Hindlimb muscle (tissue), 1 donor: ENCODE results near the gene SOCS6. TPM values are rescaled to one million over a fixed set of nuclear protein-coding genes. Genes with fewer than 3 reads are reported as not detected.

Experiments used
- DNase-seq: peaks from one replicate; pipeline ENCODE4 v3.0.0-alpha.2; 2013
- polyA plus RNA-seq: library from polyadenylated mRNA; unstranded; fragments of 120-200 nt; gene quantifications from one replicate; pipeline ENCODE4 v1.2.1, GENCODE V29; 2013; ENCODE audit not compliant: insufficient read length

Gene SOCS6
- polyA plus RNA-seq, 1 donor, result 14.3 TPM

GRCh38 chr18:70289351-70290312 is 787 bp downstream of the SOCS6 start:
- peak; percentile 51 for DNase-seq

- DNase-seq, result no peak
These were observed 1.8 kb downstream of the SOCS6 start for GRCh38 chr18:70290482-70291294.

- no peak for DNase-seq
These were observed 2.4 kb downstream of the SOCS6 start for GRCh38 chr18:70291295-70291574.

- no peak for DNase-seq
These were observed 3.8 kb downstream of the SOCS6 start for GRCh38 chr18:70292628-70293027.

- DNase-seq, result no peak
These were observed 4.3 kb downstream of the SOCS6 start for GRCh38 chr18:70293166-70293565.

- no peak for DNase-seq
These were observed 5.8 kb downstream of the SOCS6 start for GRCh38 chr18:70294471-70295191.

- no peak for DNase-seq
These were observed 6.6 kb downstream of the SOCS6 start for GRCh38 chr18:70295192-70296188.

- no peak for DNase-seq
These were observed 7.4 kb downstream of the SOCS6 start for GRCh38 chr18:70296289-70296688.

- no peak for DNase-seq
These were observed 7.9 kb downstream of the SOCS6 start for GRCh38 chr18:70296781-70297180.

GRCh38 chr18:70299393-70299792 is 10.5 kb downstream of the SOCS6 start:
- no peak for DNase-seq

- DNase-seq, result no peak
These were observed 12.8 kb downstream of the SOCS6 start for GRCh38 chr18:70301667-70302066.

- DNase-seq, result no peak
These were observed 19.9 kb downstream of the SOCS6 start for GRCh38 chr18:70308555-70309294.

GRCh38 chr18:70310560-70311320 is 21.9 kb downstream of the SOCS6 start:
- DNase-seq, result no peak

- no peak for DNase-seq
These were observed 22.9 kb downstream of the SOCS6 start for GRCh38 chr18:70311726-70312125.

- no peak for DNase-seq
These were observed 24.8 kb downstream of the SOCS6 start for GRCh38 chr18:70313640-70314039.

- no peak for DNase-seq
These were observed 25.4 kb downstream of the SOCS6 start for GRCh38 chr18:70314151-70314782.

- DNase-seq, result no peak
These were observed 30.3 kb downstream of the SOCS6 start for GRCh38 chr18:70319187-70319586.

- DNase-seq, result no peak
These were observed 32.8 kb downstream of the SOCS6 start for GRCh38 chr18:70321616-70322015.

GRCh38 chr18:70322385-70322784 is 33.5 kb downstream of the SOCS6 start:
- no peak for DNase-seq

- no peak for DNase-seq
These were observed 34.1 kb downstream of the SOCS6 start for GRCh38 chr18:70322928-70323327.
